HG03575 (cell line): ENCODE results near the gene HDAC4.
"Not testable (repeated sequence)": the region's sequence is repeated elsewhere in the genome, so short reads cannot be mapped to it uniquely, and the experiment has no call there.

ENCODE experiments used
- ATAC-seq: cut with Tn5 transposase; IDR thresholded peaks from one replicate; pipeline ENCODE4 v1.9.1; 2021; ENCODE audit not compliant: unreplicated experiment, insufficient number of reproducible peaks, low FRiP score; ENCODE audit errors: extremely low read depth

Gene HDAC4

DNA sequence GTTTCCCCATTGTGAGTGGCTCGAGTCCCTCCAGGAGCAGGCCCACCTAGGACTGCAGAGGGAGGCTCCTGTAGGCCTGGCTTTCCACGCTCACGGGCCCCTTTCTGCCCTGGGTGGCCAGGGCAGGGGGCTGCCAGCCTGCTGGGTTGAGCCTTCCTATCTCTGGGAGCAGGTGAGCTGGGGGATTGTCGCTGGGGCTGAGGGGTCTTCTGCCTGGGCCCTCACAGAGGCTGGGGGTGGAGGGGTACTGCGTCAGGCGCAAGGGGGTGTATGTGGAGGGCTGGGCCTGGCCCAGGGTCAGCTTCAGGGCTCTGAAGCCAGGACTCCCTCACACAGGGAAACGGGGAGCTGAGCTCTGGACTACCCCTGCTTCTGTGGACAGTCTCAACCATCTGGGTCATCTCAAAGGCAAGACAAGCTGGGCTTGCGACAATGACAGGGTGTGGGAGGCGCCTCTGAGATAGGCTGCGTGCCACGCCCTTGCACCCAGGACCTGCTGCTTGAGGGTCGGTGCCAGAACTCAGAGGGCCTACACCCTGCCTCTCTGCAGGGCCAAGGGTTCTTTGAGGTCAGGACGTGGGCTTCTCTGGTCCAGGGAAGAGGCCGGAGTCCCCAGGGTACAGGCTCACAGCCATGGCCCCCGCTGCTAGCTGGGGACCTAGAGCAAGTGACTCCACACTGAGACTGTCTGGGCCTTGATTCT, 346.9 kb downstream of the HDAC4 start:
- no peak for ATAC-seq

DNA sequence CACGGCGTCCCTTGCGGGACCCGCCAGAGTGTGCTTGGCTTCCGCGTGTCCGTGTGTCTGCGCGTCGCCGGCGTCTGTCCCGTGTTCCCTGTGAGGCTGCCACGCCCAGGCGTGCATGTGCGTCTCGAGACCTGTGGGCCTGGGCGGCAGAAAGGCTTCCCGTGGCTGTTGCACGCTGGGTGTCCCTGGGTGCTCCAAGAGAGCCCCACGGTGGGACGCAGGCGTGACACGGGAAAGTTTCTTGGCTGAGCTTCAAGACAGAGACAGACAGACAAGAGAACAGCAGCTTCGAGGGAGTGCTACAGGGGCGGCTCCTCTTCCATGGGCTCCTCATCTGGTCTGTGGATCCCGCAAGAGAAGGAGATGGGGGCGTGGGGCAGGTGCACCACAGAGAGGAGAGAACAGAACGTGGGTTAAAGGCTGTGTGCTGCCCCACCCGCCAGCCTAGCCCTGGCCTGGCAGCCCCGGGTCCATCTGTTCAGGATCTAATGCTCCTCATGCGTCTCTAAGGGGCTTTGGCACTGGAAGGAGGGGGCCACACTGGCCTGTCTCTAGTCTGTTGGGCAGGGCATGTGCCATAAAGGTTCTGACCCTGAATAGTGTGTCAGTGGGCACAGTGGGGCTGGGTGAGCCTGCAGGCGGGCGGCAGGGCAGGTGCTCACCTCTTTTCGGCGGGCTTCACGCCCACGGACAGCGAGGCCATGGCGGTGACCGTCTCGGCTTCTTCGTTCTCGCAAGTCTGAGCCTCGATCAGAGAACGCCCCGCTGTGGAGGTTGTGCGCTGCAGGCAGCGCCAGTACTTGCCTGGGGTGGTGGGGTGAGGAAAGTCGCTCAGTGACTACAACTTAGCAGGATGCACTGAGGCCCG, 347.8 kb downstream of the HDAC4 start:
- no peak for ATAC-seq

DNA sequence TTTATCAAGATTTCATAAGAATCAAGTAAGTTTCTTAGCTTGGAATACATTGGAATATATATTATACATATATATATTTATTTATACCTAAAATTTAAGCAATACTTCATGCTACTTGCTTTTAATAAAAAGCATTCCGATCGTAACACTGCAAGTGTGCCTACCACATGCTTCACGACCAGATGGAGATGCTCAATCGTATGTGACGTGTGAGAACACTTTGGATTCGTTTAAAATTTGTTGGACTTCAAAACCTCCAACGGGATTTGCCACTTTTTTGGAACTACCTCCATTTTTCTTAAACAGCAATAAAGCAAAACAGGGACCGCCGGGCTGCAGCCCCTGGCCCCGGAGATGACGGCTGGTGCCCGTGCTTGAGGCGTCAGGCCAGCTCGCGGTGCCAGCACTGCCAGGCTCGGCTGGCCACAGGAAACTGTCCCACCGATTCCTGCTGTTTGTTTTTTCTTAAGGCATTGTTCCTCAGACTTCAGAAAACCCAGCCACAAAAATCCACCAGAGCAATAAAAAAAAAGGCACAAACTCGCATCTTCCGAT, 348.9 kb downstream of the HDAC4 start:
- ATAC-seq = no peak

DNA sequence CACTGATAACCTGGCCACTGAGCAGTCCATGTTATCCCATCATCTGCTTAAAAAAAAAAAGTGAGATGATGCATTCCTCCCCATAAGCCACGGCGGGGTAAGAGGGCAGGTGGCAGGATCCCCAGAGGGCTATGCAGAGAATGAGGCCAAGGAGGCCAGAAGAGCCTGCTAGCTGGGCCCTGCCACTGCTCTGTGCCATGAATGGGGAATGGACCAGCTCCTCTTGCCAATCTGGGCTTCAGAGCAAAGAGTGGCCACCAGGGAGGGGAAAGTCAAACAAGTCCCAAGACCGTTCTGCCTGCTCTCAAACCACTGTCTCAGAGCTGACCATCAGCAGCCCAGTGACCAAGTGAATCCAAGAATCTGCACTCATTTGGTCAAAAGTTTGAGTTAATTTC, 350.6 kb downstream of the HDAC4 start:
- no peak for ATAC-seq

DNA sequence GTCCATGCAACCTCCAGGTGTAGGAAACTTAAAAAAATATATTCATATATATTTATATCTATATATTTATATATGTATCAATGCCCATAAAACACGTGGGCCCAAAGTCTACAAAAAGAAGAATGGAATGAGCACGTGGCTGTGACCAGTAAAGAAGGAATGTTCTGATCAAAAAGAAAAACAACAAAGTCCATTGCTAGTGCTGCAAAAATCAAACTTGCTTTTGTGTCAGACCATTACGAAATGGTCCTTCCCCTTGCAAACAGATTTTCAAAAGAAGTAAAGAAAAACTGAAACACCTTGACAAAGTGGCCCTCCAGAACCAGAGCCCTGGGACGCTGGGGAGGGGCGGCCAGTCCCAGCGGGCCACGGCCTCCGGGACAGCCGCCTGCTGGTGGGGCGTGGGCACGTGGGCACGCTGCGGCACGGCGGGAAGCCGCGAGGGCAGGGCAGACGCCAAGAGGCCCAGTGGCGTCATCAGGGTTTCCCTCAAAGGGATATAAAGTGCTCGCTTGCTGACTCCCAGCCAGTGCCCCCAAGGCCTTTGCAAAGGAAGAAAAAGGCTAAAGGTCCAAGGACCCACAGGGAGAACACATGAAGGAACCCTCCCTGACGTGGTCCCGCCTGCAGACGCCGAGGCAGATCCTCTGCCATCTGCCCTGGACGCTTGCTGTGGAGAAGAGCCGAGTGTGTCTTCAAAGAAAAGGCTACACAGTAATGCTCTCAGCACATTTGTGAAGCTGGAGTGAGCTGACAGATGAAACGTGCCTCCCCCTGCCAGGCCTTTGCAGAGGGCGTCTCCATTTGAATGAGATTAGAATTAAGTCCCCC, 351.2 kb downstream of the HDAC4 start:
- ATAC-seq = no peak

DNA sequence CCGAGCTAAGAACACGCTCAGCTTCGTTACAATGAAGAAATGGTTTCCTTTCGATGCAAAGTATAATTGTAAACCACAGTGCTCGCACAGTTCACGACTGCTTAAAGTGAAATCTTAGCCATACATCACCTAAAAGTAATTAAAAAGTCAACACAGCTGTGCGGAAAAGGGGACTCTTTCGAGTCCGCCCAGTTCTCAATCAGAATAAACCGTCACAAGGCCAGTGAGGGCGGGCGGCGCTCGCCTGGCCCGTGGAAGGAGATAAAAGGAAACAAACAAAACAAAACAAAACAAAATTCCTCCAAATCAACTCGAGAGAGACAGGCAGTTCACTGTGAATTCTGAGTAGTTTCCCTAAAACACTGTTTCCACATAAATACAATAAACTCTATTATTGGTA, 352.1 kb downstream of the HDAC4 start:
- no peak for ATAC-seq

DNA sequence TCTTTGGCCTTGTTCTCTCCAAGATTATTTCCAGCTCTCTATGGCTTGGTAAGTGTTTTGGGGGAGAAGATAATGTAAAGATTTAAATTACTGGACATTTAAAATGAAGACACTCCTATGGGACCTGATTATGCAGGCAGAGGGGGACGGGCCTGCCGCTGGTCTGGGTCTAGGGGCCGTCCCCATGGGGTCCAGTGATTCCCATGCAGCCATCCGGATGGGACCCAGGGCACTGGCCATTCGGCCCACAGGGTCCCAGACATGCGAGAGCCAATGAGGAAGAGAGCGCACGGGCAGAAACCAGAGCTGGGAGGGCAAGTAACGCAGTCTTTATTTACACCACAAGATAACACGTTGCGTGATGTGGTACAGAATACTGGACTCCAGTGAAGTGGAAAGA, 353.0 kb downstream of the HDAC4 start:
- ATAC-seq = no peak

DNA sequence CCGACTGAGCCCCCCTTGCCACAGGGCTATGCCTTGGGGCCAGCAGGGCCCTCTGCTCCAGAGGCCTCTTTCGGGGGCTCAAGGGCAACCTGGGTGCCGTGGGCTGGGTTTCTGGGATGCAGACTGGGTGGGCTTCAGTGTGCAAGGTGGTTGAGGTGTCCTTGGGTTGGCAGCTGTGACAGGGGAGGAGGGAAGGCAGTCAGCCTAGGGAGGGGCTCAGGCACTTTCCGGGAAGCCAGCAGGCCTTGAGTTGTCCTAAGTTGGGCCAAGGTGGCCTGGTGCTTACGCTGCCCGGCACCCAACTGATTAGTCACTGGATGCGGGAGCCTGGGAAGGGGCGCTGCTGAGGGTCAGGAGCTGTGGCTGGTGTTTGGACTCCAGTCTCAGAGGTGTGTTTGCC, 353.4 kb downstream of the HDAC4 start:
- ATAC-seq = no peak

DNA sequence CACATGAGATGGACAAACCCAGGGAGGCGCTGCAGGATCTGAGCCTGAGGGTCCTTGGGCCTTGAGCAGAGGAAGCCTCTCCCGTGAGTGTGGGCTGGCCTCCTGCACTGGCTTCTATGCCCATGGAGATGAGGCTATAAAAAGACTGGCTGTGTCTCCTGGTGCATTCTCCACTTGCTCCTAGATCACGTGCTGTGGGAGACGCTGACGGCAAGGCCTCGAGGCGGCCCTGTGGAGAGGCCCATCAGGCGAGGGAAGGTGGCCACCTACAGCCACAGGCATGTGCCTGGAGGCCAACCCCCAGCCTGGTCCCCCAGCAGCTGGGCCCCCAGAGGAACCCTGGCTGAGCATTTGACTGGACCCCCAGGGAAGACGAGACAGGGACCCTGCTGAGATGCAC, 354.0 kb downstream of the HDAC4 start:
- ATAC-seq = no peak

DNA sequence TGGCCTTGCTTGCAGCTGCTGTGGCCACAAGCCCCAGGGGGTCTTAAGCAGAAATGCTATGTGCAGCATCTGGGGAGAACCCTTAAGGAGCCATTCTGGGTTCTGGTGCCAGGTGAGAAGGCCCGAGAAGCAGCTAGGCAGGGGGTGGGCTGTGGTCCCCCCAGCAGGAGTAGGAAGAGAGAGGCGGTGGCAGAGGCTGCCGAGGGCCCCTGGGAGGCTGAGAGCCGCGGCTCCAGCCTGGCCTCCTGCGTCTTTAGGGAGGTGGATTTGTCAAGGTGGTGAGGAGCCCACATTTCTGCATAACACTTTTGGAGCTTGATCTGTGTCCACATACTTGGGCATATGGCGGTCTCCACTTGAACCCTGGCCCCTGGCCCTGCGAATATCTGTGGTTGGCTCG, 356.5 kb downstream of the HDAC4 start:
- no peak for ATAC-seq

DNA sequence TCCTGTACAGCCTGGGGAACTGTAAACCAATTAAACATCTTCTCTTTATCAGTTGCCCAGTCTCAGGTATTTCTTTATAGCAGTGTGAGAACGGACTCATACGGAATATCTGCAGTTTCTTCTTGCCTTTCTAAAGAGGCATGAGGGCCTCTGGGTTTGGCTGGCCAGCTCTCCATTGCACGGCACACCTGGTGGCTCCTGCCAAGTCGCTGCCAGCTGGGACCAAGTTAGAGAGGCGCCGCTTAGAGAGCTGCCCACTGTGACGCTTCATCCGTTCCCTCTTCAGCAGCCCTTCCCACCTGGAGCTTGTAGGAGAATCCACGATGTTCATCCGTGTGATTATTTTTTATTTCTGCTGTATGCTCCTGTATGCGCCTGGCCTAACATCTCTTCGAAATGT, 357.5 kb downstream of the HDAC4 start:
- ATAC-seq = no peak

DNA sequence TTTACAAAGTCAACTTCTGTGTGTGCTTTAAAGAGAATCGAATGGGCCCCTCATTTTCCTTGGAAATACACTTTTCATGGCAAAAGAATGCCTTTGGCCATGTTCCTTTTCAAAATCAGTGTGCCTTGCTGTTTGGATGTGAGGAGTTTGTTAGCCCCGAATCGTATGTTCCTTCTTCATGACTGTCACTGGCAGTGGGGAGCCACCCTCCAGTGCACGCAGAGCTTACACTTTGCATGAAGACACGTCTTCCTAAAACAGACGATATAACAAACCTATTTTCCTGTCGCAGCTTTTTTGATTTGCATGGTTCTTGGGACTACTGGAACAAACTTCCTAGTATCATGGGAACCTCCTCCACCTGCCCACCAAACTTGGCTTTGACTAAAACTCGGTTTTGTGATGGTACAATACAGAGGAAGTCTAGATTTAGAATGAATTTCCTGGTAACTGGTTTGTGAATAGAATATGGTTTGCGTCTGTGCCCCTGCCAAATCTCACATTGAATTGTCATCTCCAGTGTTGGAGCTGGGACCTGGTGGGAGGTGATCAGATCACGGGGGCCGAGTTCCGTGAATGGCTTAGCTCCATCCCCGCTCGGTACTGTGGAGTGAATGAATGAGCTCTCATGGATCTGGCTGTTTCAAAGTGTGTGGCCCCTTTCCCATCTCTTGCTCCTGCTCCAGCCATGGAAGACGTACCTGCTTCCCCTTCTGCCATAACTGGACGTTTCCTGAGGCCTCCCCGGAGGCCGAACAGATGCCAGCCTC, 358.1 kb downstream of the HDAC4 start:
- ATAC-seq = no peak

DNA sequence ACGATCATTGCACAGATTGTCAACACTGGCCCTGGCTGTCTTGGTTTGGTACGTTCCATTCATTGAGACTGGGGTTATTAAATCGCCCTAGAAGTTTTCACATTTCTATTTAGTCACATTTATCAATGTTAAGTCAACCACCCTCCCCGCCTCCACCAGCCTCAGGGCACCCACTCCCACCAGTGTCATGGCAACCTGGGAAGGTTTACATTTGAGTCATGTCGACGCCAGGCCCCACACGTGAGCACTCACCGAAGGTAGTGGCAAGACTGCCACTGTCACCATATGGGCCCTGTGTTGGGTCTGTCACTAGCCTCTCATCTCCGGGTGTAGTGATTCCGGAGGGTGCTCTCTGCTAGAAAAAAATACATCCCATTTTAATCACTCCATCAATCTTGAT, 358.8 kb downstream of the HDAC4 start:
- no peak for ATAC-seq

DNA sequence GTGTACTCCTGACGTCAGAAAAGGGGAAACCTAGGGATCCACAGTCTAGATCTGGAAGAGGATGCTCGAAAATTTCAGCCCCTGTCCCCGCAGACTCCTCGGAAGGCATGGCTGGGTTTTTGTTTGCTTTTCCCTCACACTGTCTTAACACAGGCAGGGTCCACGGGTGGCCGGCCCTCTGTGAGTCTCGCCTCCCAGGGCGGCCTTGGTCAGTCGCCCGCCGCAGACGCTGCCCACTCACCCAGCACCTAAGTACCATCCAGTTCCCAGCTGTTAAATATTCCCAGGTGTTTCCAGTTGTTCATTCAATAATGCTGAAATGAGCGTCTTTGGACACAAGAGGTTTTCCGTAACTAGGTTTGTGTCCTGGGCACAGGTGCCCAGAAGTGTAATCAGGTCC, 359.8 kb downstream of the HDAC4 start:
- no peak for ATAC-seq

DNA sequence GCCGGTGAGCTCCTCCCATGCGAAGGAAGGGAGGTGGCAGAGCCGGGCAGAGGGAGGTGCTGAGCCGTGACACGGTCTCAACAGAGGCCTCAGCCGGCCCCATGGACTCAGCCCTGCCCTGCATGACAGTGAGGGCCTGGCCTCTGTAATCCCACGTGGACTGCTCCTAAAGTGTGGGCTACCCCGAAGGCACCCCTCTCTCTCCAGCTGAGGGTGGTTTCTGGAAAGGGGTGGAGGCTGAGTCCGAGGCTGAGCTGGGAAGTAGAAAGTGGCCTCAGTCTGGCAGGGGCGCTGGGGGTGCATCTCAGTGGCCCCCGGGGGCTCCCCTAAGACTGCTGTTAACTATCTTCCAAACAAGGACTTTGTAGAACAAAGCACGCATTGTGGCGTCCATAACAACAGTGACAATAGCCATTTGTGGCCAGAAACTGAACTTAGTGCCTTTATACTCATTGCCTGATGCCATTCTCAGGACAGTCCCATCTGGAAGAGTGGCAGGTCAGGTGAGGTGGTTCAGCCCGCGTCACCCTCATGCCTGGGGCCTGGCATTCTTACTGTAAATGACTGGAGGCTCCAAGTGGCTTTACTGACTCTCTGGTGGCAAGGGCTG, 360.6 kb downstream of the HDAC4 start:
- no peak for ATAC-seq

DNA sequence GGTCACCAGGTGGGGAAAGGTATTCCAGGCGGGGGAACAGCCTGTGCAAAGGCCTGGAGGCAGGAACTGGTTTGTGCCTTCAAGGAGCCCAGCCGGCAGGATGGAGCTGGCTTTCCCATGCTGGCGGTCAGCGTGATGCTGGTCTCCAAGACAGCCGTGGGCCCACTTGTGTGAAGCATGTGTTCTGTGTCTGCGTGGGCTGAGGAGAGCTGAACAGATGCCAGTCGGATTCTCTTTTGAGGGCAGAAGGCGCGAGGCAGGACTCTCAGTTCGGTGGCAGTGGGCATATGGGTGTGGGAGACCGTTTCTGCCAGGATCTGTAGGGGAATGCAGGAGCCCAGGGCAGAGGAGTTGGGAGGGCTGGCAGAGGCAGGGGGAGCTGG, 361.4 kb downstream of the HDAC4 start:
- no peak for ATAC-seq

DNA sequence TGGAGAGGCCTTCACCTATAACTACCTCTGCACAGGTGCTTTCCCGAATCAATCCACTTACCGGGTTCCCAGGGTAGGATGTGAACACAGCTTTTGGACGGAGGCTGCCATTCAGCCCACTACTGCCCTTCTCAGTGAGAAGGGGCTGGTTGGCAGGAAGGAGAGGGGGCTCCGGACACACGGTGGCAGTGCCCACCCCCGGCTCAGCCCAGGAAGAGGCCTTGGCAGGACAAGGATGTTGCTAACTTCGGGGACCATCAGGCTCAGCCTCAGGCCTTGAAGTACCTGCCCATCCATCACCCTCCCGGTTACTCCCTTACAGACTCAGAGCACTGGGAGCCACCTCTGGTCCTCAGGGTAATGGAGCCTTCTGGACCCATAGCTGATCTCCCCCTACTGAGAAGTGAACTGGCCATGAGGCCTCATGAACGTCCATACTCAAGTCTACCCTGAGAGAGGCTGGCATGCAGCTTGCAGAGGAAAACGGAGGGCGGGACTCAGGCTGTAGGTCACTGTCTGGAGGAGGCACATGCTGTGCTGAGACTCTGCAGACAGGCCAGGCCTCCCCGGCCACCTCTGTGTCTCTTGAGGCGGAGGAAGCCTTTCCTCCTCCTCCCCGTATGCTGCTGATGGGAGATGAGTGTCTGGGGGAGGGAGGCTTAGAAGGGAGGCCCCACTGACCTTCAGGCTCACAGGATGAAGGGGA, 361.9 kb downstream of the HDAC4 start:
- ATAC-seq = no peak

DNA sequence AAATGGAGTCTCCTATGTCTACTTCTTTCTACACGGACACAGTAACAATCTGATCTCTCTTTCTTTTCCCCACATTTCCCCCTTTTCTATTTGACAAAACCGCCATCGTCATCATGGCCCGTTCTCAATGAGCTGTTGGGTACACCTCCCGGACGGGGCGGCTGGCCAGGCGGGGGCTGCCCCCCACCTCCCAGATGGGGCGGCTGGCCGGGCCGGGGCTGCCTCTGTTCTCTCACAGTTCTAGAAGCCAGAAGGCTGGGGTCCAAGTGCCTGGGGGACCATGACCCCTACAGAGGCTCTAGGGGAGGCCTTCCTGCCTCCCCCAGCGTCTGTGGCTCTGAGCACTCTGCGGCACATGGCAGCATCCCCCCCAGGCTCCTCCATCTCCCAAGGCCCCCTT, 362.5 kb downstream of the HDAC4 start:
- not testable (repeated sequence) for ATAC-seq
